SHP77 treated with DMSO at 0.1 percent for 48 hours (cell line): ENCODE data around the gene NCK1.
A peak's percentile ranks its signal among the peaks of the same experiment; 100 is the strongest.
"Not testable (repeated sequence)": the region's sequence is repeated elsewhere in the genome, so short reads cannot be mapped to it uniquely, and the experiment has no call there.

ENCODE experiments used
- DNase-seq: peaks from one replicate; lab custom pipeline; 2025; lab: John Stamatoyannopoulos, UW

The NCK1 gene

DNA sequence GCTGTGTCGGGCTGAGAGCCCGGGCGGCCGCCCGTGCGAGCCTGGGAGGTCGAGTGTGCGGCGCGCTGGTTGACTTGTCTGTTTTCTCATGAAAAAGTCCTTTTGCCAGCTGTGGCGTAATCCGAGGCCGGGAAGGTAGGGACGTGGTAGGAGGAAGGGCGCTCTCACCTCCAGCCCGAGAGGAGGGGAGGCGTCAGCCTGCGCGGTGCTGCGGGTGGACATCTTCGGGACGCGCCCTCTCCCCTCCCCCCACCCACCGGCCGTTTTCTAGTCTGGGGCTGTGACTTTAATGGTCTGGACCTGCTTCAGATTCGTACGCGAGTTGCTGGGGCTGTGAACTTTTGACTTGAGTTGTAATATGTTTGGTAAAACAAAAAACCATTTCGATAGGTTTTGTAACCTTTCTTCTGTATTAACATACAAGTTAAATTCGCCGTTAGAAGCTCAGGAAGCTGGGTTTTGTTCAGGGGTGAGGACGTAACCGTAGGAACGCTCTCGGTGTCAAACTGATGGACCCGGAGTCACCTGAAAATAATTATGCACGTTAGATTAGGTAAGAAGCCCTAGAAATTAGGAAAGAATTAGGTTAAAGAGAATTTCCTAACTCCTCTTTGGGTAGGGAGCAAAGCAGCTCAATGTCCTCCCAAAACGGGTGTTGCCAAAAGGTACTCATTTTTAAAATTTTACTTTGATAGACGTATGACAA, 762 bp downstream of the NCK1 start:
- peak; percentile 37 for DNase-seq

DNA sequence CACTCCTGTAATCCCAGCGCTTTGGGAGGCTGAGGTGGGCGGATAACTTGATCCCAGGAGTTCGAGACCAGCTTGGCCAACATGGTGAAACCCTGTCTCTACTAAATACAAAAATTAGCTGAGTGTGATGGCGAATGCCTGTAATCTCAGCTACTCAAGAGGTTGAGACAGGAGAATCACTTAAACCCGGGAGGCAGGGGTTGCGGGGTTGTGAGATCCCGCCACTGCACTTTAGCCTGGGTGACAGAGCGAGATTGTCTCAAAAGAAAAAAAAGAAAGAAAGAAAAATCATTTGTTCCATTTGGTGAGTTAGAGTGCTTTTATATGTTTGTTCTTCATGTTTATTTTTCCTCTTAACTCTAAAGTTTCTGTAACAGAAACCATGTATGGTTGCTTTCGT, 7.3 kb downstream of the NCK1 start:
- DNase-seq = no peak

DNA sequence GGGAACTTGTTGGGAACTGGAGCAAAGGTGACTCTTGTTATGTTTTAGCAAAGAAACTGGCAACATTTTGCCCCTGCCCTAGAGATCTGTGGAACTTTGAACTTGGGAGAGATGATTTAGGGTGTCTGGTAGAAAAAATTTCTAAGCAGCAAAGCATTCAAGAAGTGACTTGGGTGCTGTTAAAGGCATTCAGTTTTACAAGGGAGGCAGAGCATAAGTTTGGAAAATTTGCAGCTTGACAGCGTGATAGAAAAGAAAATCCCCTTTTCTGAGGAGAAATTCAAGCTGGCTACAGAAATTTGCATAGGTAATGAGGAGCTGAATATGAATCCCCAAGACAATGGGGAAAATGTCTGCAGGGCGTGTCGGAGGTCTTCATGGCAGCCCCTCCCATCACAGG, 10.2 kb downstream of the NCK1 start:
- DNase-seq = not testable (repeated sequence)

DNA sequence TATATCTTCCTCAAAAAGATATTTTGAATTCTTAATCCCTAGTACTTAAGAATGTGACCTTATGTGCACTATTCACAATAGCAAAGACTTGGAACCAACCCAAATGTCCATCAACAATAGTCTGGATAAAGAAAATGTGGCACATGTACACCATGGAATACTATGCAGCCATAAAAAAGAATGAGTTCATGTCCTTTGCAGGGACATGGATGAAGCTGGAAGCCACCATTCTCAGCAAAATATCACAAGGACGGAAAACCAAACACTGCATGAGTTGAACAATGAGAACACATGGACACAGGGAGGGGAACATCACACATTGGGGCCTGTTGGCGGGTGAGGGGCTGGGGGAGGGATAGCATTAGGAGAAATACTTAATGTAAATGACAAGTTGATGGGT, 17.5 kb downstream of the NCK1 start:
- not testable (repeated sequence) for DNase-seq

DNA sequence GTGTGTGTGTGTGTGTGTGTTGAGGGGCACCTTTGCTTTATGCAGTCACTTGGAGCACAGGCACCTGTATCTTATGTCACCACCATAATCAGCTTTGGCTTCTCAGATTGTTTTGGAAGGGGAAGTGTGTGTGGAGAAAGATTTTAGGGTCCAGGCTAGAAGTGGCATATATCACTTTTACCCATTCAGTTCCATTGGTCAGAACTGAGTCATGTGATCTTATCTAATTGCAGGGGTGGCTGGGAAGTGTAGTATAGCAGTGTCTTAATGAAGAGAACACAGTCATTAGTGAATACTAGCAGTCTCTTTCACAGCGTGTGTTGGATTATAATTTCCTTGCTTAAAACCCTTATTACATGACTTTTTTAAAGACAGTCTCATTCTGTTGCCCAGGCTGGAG, 20.6 kb downstream of the NCK1 start:
- no peak for DNase-seq

DNA sequence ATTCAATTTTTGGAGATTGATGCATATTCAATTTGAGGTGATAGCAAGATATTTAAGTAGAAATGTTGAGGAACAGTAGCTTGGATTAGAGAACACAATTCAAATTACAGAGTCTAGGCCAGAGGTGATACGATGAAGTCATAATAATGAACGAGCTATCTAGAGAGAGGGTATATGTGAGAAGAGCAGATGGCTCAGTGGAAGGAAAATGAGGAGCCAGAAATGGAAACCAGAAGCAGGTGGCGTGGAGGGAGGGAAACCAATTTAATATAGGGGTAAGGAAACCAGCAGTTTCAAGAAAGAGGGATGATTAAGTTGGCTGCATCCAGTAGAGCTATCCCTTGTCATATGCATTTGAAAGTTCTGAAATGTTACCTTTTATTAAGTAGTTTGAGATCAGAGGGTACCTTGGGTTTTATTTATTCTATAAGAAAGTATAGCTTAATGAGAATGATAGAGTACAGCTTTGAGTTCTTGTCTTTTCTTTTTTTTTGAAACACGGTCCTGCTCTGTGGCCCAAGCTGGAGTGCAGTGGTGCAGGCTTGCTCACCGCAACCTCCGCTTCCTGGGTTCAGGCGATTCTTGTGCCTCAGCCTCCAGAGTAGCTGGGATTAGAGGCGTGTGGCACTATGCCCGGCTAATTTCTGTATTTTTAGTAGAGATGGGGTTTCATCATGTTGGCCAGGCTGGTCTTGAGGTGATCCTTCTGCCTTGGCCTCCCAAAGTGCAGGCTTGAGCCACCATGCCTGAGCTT, 22.1 kb downstream of the NCK1 start:
- DNase-seq = no peak

DNA sequence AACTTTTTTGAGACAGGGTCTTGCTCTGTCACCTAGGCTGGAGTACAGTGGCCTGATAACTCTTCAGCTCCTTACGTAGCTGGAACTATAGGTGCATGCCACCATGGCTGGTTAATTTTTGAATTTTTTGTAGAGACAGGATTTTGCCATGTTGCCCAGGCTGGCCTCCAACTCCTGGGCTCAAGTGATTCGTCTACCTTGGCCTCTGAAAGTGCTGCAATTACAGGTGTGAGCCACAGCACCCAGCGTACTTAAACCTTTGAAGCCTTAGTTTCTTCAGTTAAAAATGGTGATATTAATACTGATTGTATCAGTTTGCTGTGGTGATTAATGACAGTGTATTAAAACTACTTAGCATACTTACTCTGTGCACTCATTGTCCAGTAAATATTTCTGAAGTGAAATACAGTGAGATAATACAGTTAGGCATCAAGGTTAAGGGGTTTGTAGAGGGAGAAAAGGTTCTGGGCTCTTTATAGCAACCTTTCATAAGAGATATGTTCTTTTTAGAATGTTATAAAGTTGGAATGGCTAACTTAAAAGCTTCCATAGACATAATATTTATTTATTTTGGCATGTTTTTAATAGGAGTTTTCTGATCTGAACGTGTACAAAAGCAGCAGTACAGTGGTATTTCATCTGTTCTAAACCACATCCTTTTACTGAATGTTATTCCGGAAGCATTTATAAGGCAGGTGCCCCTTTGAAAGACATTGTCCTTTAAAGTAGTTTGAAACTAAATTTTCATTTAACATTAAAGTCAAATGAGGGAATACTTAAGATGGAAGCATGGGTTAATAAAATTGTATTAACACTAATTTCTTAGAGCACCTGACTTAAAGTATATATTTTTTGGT, 23.6 kb downstream of the NCK1 start:
- DNase-seq = no peak

DNA sequence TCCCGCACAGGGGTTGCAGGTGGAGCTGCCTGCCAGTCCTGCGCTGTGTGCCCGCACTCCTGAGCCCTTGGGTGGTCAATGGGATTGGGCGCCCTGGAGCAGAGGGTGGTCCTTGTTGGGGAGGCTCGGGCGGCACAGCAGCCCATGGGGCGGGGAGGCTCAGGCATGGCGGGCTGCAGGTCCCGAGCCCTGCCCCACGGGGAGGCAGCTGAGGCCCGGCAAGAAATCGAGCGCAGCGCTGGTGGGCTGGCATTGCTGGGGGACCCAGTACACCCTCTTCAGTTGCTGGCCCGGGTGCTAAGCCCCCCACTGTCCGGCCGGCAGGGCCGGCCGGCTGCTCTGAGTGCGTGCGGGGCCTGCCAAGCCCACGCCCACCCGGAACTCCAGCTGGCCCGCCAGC, 27.9 kb downstream of the NCK1 start:
- no peak for DNase-seq

DNA sequence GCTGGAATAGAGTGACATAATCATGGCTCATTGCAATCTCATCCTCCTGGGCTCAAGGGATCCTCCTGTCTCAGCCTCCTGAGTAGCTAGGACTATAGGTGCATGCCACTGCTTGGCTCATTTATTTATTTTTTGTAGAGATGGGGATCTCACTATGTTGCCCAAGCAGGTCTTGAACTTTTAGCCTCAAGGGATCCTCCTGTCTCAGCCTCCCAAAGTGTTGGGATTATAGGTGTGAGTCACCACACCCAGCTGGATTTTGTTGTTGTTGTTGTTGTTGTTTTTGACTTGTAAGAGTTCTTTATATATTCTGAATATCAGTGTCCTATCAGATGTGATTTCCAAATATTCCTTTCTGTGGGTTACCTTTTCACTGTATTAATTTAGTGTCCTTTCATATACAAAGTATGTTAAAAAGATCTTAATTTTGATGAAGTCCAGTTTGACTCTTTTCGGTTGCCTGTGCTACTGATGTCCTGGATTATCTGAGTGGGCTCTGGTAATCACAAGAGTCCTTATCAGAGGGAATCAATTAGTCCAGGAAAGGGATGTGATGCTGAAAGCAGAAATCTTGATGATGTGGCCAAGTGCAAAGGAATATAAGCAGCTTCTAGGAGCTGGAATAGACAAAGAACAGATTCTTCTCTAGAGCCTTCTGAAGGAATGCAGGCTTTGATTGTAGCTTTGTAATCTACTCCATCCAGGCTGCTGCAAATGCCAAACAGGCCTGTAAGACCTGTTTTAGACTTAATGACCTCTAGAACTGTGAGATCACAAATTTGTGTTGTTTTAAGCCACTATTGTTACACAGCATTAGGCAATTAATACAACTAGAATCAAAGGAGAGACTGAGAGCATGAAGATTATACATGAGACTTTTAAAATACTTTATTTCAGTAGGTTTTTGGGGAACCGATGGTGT, 30.2 kb downstream of the NCK1 start:
- DNase-seq = no peak

DNA sequence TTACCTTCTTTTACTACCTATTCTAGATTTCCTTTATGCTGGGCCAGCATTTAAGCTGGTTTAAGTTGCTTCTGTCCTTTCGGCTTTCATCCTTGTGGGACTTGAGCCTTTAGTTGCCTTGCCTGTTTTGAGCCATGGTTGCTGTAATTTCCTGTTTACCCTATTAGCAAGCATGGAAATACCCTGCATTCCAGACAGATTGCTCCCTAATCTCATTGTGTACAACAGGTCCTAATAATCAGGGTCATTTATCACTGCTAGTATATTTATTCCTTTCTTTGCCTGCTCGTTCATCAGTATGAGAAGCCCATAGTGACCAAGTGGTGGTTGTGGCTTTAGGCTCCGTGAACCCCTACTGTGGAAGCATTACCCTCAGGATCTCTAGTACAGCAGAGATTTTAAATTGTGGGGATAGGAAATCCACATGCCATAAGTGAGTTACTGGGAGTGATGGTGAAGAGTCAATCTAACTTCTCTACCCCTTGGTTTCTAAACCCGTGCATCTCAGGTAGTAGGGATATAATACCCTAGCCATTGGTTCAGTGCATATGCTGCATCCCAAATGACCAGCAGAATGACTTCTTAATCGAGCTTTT, 31.9 kb downstream of the NCK1 start:
- no peak for DNase-seq

DNA sequence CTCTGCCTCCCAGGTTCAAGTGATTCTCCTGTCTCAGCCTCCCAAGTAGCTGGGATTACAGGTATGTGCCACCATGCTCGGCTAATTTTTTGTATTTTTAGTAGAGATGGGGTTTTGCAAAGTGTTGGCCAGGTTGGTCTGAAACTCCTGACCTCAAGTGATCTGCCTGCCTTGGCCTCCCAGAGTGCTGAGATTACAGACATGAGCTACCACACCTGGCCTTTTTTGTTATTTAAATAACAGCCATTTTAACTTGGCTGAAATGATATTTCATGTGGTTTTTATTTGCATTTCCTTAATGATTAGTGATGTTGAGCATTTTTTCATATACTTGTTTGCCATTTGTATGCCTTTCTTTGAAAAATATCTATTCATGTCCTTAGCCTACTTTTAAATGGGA, 35.2 kb downstream of the NCK1 start:
- DNase-seq = not testable (repeated sequence)

DNA sequence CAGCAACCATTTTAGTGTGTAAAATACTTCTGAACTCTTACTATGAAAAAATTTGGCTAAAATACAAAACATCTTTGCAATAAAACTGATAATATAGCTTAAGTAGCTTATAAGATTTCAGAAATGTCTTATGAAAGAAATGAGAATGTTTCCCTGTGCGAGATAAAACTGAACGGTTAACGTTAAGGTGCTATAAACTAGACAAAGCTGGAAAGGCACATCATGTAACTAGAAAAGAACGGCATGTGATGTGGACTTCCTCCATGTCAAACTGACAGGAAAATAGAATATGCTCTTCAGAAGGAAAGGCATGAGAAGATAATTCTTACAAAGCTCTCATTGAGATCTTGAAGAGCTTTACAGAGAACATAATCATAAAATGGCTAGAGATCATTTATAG, 36.5 kb downstream of the NCK1 start:
- DNase-seq = no peak

DNA sequence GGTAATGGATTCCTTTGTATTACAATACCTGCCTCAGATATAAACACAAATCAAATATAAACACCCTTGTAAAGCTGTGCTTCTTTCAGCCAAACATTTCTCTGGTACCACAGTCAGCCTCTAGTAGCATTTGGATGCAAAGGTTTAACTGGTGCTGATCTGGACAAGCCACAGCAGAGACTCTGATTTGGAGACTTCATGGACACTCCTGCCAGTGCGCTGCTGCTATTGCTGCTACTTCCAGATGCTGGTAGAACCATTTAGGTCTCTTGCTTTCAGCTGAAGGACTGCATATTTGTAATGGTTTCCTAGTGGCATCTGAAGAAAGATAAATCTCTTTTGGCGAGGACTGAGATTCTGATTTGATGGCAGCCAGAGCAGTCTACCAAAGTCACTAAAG, 36.9 kb downstream of the NCK1 start:
- DNase-seq = no peak

DNA sequence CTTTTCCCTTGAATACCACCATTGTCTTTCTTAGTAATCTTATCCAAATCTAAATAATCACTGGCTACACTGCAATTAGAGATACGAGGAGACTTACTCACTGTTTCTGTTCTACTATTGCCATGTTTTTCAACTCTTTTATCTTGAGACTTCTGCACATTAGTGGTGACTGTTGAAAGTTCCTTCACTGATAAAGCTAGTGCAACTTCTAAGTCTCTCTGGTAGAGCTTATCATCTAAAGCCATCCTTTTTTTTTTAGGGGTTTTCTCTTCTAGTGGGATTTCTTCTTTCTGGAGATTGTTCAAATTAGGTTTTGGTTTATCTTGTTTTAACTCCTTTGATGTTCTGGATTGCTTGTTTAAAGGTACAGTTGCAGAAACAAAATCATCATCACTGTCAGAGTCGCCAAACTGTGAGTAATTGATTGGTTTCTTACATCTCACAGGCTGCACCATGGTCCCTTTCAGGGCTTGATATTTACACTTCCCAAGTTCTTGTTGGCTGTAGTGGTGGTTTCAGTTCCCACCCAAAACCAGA, 37.7 kb downstream of the NCK1 start:
- DNase-seq = no peak

DNA sequence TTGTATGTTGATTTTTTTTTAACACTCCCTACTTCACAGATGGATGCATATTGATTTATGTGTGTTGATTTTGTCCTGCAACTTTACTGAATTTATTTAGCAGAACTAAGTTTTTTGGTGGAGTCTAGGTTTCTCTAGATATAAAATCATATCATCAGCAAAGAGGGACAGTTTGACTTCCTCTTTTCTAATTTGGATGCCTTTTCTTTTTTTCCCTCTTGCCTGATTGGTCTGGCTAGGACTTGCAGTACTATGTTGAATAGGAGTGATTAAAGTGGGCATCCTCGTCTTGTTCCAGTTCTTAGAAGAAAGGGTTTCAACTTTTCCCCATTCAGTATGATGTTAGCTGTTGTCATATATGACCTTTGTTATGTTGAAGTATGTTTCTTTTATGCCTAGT, 38.7 kb downstream of the NCK1 start:
- not testable (repeated sequence) for DNase-seq

DNA sequence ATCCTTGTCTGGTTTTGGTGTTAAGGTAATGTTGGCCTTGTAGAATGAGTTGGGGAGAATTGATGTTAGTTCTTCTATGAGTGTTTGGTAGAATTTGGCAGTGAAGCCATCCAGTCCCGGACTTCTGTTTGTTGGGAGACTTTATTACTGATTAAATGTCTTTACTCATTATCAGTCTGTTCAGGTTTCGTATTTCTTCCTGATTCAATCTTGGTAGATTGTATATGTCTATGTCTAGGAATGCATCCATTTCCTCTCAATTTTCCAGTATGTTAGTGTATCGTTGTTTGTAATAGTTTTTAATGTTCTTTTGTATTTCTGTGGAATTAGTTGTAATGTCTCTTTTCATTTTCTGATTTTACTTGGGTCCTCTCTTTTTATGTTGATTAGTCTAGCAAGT, 39.4 kb downstream of the NCK1 start:
- DNase-seq = no peak

DNA sequence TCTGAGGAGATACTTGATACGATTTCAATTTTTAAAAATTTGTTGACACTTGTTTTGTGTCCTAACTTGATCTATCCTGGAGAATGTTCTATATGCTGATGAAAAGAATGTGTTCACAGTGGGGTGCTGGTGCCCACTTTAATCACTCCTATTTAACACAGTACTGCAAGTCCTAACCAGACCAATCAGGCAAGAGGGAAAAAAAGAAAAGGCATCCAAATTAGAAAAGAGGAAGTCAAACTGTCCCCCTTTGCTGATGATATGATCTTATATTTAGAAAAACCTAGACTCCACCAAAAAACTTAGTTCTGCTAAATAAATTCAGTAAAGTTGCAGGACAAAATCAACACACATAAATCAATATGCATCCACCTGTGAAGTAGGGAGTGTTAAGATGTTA, 40.5 kb downstream of the NCK1 start:
- DNase-seq = not testable (repeated sequence)

DNA sequence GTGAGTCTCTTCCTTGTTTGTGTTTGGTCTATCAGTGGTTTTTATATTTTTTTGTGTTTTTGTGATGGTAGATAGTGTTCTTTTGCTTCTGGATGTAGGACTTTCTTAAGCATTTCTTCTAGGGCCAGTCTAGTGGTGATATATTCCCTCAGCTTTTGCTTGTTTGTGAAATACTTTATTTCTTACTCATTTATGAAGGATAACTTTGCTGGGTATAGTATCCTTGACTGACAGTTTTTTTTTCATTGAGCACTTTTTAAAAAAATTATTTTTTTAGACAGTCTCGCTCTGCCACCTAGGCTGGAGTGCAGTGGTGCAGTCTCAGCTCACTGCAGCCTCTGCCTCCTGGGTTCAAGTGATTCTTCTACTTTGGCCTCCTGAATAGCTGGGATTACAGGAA, 41.9 kb downstream of the NCK1 start:
- no peak for DNase-seq

DNA sequence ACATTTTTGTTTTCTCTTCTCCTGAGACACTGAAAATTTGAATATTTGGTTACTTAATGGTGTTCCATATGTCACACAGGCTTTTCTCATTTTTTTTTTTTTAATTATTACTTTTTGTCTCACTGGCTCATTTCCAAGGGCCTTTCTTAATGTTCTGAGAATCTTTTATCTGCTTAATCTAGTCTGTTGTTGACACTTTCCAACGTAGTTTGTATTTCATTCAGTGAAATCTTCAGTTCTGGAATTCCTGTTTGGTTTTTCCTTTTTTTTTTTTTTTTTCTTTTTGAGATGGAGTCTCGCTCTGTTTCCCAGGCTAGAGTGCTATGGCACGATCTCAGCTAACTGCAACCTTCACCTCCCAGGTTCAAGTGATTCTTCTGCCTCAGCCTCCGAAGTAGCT, 42.7 kb downstream of the NCK1 start:
- DNase-seq = no peak

DNA sequence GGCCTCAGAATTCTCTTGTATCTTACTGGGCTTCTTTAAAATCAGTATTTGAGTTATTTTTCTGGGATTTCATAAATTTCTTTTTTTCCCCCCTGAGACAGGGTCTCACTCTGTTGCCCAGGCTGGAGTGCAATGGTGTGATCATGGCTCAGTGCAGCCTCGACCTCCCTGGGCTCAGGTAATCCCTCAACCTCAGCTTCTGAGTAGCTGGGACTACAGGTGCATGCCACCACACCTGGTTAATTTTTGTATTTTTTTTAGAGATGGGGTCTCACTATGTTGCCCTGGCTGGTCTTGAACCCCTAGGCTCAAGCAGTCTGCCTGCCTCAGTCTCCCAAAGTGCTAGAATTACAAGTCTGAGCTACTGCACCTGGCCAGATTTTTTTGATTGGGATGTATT, 43.5 kb downstream of the NCK1 start:
- DNase-seq = no peak

DNA sequence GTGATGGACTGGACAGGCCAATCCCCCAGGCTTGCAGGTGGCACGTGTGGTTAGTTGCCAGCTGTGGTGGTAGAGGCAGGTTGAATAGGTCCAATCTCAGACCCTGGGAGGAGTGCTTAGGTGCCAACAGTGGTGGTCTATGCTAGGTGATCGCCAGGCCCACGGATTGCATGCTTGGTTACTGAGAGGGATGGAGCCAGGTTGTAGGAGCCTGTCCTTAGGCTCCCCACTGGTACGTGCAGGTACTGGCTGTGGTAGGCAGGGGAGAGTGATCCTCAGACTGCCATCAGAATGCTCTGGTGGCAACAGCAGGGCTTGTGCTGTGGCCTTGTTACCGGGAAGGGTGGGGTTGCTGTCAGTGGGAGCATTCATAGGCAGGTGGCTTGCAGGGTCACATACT, 44.7 kb downstream of the NCK1 start:
- no peak for DNase-seq
